HG03095 (cell line): Measurements from ENCODE around the gene PANK1.
"Not testable (repeated sequence)": the region's sequence is repeated elsewhere in the genome, so short reads cannot be mapped to it uniquely, and the experiment has no call there.

Experiments used
- ATAC-seq: cut with Tn5 transposase; IDR thresholded peaks from one replicate; pipeline ENCODE4 v1.9.1; 2021; ENCODE audit warnings: moderate library complexity; ENCODE audit not compliant: unreplicated experiment

Gene PANK1

DNA sequence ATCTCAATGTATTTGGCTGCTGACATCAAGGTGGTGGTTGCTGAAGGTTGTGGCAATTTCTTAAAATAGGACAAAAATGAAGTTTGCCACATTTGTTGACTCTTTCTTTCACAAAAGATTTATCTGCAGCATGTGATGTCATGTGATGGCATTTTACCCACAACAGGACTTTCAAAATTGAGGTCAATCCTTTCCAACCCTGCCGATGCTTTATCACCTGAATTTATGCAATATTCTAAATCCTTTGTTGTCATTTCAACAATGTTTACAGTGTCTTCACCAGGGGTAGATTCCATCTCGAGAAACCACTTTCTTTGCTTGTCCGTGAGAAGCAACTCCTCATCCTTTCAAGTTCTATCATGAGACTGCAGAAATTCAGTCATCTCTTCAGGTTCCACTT lies 69.0 kb downstream of the PANK1 start:
- ATAC-seq: no peak

DNA sequence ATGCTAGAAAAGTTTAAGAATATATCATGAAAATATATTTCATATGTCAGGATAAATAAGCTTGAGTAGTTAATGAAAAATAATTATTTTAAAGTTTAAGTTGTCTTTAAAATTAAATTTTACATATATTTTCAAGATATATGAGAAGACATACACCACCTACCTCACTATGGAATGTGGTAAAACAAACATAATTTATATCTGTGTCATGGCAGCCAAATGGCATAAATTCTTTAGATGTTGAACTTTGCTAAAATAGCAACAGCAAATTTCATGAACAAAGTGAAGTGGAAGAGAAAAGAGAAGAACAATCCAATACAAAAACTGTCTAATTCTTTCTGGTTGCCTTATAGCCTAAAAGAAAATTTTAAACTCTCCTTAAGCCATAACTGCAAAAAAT lies 70.0 kb downstream of the PANK1 start:
- ATAC-seq: no peak

DNA sequence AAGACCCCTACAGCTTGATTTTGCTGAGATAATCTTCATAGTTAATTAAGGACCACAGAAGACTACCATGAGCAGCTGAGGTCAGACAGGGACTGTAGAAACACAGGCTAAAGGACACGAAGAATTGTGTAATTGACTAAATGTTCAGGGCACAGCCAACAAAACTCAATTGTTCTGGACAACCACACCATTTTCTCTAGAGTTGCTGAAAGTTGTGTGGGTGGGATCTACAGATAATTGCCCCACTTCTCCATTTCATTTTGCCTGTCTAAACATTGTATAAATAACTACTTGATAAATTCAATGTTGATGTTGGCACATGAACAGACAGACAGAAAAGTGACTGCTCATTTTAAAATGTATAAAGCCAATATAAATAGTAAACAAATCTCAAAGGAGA lies 70.7 kb downstream of the PANK1 start:
- no peak for ATAC-seq

DNA sequence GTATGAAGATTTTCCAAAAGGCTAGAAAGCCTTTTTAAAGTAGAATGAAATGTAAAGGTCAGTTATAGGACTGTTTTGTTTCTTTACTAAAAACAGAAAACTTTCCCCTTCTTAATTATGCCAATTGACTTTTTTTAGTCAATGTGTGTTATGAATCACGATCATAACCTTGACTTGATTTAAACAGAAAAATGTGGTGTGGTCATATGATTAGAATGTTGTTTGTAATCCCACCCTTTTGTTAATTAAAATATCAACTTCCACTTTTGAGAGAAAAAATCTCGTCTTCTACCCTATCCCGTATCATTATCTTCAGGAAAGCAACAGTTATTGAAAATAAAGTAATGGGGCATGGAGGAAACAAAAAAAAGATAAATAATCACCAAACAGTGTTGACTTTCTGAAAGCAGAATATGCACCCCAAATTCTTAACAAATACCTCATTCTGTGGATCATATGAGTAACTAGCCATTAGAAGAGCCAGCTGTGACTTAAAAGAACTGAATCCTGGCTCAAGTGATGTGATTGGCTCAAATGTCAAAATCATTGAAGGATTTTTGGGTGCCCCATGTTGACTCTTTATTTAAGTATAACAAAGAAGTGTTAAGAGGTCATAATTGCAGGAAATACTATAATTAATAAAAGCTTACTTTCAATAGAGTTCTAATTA lies 77.3 kb downstream of the PANK1 start:
- ATAC-seq: no peak

DNA sequence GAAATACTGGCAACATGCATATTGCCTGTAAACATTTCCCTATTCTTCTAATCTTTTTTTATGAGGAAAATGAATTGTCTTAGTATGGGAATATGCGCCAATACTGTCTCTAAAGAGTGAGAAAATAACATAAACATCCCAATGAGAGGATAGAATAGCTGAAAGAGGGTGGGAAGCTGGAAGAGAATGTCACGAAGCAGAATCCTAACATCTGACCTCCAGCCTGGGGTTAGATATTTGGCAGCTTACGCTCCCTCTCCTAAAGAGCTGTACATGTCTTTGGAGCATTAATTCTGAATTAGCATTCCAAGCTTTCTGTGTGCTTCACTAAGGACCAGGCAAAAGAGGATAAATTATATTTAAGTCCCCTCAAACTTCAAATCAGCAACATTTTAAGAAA lies 78.0 kb downstream of the PANK1 start:
- no peak for ATAC-seq

DNA sequence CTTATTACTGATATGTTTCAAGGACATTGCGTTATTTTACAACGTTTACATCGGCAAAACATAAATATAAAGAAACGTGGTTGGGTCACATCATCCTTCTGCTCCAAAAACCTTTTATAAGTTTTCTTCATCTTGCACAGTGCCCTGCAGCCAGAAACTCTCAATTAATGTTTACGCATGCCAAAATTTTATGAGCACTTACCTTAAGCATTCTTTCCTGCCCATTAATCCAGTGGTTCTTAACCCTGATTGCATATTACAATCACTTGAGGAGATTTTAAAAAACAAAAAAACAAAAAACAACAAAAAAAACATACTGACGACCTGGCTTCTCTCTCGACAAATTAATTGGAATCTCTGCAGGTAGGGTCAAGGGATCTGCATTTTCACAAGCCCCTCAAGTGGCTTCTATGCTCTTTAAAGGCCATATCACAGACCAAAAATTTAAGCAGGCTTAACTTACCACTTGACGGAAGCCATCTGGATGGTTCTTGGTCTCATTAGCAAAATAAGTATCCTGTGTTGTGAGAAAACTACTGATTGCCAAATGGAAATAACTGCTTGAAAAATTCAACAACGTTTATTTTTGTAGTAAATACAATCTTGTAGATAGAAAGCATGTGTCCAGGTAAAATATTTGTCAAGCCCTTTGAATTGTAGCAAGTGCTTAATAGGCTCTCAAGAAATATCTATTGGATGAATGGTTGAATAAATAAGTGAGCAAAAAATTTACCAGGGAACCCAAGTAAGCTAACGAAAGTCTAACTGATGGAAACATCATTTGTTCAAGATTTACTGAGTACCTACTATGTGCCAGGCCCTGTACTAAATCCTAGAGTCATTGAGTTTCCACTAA lies 78.7 kb downstream of the PANK1 start:
- no peak for ATAC-seq

DNA sequence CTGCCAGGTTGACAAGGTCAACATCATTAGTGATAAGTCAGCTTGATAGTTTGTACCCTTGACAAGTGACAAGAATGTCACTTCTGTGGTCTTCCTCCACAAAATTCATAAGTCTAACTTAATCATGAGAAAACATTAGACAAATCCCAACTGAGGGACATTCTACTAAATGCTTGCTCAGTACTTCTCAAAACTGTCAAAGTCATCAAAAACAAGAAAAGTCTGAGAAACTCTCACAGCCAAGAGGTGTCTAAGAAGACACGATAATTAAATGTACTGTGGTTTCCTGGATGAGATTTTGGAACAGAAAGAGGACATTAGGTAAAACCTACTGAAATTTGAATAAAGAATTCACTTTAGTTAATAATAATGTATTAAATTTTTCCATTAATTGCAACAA lies 79.9 kb downstream of the PANK1 start:
- no peak for ATAC-seq

DNA sequence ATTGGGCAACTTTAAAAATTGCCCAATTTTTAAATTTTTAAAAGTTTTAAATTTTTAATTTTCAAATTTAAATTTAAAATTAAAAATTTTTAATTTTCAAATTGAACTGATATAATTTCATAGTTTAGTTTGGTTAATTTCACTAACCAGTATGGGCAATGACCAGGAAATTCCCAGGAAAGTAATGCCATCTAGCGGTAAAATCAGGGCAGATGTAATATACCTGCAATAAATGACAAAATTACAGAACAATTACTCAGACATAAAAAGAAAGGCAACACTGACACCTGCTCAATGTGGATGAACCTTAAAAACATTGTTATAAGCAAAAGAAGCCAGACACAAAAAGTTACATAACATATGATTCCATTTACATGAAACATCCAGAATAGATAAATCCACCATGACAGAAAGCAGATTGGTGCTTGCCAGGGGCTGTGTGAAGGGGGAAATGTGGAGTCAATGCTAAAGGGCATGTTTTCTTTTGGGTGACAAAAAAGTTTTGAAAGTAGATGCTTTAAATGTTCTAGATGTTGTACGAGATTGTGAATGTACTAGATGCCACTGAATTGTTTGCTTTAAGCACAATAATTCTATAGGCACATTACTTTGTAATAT lies 81.1 kb downstream of the PANK1 start:
- no peak for ATAC-seq

DNA sequence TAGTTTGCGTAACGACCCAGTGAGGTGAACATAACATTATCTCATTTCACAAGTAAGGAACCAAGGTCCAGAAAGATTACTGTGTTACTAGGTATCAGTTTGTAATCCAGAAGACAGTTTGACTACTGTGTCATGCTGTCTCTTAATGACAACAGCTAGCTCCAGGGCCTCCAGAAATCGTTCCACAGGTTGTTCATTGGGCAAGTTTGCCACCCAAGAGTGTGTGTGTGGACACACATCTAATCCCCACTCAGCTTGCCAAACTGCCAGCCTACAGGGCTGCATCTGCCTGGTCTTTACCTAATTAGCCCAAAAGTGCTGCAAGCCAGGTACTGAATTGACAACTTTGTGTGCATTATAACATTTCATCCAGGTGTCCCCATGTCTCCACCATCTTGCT lies 81.7 kb downstream of the PANK1 start:
- no peak for ATAC-seq

DNA sequence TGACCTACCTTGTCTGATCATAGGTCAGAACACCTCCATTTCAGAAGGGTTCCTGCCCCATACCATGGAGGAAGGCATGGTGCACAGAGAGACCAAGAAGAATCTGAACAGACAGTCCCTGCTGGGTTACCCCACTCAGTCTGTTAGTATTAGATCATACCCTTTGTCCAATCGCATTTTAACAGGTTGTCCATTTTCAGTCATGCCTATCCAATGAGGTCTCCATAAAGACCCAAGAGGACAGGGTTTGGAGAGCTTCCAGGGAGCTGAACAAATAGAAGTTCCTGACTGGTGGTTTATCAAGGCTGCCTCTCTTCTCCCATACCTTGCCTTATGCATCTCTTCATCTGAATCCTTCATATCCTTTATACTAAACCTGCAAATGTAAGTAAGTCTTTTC lies 88.4 kb downstream of the PANK1 start:
- no peak for ATAC-seq

DNA sequence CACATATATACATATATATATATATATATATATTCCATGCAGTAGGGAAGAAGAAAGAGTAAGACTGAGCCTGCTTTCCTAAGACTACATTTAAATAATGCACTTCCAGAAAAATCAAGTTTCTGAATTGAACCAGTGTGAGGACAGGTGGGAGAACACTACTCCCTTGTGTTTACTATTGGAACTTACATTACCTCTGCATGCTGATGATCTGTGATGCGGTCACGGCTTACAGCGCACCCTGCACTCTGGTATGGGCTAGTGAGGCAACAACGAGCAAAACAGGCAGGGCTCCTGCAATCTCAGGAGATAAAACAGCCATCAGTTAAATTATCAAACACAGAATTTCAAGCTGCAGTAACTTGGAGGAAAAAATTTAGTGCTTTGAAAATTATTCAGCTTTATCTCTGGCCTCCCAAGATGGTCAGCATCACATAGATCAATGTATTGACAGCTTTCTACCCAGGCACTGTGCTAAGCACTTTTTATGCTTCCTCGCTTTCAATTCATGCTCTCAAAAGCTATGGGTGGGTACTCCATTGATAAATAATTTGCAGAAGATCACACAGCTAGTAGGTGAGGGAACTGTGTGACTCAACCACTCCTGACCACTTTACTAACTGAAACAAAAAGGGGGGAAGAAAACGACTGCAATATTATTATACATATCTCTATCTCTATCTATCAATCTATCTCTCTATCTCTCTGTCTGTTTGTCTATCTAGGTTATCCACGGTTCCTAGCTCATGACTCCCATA lies 89.2 kb downstream of the PANK1 start:
- ATAC-seq: no peak

DNA sequence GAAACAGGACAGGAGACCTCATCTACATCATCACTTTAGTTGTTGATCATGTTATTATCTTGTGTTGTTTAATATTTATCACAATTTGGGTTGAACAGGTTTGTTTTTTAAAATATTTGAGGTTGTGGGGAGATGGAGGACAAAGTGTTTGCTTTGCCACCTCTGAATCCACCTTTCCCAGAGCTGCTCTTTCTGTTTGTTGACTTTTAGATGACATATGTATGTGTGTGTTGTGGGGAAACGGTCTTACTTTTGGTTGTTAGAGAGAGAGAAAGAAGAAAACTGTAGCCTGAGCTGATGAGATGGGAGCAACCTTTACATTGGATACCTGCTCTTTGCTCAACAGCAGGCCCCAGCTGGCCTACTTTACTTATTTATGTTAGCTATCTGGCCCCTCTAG lies 90.6 kb downstream of the PANK1 start:
- ATAC-seq: no peak

DNA sequence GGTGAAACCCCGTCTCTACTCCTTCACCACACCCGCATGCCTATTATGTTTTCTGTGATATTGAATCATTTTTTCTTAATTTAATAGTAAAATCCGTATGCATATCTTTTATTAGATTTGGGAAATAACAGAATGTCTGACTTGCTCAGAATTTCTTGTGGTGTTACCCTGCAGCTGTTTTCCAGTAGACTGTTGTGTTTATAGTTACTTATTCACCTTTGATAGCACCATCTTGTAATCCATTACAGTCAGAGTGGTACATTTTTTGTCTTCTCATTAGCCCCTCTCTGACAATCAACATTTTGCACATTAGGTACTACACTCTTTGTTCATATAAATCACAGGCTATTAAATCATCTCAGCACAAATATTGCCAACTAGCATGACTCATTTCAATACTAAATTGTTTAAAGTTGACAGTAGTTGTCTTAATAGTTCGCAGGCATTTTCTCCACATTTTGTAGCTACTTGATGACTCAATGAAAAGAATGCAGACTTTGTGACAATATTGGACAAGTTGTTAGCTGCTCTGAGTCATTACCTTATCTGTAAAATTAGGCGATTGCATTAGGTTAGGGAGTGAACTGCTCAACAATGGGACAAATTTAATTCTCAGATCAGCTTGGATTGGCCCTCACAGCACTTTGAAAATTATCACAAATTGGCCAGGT lies 91.8 kb downstream of the PANK1 start:
- ATAC-seq: no peak

DNA sequence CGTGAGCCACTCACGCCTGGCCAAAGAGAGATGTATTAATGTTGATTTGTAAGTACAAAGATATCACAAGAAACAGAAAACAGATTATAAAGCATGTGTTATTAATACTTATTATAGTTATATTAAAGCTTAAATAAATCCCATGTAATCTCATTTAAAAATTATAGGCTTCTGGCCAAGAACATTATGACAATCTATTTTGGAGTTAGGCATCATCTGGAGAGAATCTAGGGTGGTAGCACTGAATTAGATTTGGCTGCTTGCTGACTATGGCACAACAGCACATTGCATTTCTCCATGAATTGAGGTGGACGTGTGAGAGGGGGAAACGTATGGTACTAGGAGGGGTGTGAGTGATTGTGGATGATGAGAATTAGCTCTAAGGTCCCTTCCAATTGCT lies 92.8 kb downstream of the PANK1 start:
- no peak for ATAC-seq

DNA sequence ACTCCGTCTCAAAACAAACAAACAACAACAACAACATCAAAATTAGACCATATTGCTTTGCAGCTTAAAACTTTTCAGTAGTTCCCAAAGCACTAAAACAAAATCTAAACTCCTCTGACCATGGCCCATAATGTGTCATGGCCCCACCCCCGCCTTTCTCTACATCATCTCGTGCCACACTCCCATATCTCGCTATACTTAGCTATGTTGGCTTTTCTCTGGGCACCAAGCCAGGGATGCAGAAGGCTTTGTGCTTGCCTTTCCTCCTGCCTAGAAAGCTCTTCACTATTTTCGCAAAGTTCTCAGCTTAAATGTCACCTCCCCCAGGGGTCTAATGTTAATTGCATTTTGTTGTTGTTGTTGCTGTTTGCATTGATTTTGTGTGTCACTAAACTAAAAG lies 94.5 kb downstream of the PANK1 start:
- no peak for ATAC-seq

DNA sequence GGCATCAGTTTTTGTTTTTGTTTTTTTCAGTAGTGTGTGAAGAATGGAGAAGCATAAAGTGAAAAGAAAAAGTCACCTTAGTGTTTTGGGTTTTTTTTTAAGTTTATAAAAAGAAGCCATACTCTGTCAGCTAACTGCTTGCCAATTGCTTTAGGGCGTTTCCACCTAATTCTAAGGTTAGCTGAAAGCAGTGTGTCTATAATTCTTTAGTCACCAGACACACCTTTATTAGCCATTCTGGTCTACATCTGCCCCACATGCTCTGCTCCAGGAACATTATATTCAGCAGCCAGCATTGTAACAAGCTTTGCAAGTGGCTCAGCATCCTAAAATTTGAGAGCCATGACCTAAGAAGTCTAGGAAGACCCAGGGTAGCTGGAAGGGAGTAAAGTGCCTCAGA lies 95.5 kb downstream of the PANK1 start:
- ATAC-seq: no peak

DNA sequence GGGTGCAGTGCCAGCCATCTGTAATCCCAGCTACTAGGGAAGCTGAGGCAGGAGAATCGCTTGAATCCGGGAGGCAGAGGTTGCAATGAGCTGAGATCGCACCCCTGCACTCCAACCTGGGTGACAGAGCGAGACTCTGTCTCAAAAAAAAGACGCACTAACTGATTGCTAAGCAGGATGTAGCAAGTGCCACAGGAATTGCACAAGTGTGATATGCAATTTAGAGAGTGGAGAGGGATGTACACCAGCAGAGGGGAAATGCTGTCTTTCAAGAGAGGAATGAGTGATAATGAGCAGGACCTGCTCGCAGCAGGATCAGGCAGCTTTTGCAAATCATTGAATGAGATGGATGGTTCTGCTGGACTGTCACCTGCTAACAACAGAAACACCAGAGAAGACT lies 96.4 kb downstream of the PANK1 start:
- no peak for ATAC-seq

DNA sequence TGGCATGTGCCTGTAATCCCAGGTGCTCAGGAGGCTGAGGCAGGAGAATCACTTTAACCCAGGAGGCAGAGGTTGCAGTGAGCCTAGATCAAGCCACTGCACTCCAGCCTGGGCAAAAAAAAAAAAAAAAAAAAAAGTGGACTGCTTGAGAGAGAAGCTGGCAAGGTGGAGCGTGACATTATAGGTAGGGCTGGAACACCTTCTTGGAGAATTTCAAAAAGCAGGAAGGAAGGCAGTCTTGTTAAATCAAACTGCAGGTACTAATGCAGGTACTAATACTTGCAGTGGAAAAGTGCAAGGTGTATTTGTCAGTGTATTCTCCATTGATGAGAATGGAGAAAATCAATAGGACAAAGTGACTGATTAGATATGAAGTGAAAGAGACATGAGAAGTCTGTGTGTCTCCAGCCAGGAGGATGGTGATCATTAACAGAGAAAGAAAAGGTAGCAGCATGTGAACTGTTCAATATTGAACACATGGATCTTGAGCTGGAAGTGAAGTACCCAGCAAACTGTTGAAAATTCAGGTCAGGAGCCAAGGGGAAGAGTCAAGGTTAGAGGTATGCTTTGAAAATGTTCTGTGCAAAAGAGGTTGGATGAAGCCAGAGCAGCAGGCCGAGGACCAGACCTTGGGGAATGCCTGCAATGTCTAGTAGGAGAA lies 97.1 kb downstream of the PANK1 start:
- ATAC-seq: no peak

DNA sequence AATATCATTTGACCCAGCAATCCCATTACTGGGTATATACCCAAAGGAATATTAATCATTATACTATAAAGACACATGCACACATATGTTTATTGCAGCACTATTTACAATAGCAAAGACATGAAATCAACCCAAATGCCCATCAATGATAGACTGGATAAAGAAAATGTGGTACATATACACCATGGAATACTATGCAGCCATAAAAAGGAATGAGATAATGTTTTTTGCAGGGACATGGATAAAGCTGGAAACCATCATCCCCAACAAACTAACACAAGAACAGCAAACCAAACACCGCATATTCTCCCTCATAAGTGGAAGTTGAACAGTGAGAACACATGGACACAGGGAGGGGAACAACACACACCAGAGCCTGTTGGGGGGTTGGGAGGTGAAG lies 98.4 kb downstream of the PANK1 start:
- ATAC-seq: not testable (repeated sequence)

DNA sequence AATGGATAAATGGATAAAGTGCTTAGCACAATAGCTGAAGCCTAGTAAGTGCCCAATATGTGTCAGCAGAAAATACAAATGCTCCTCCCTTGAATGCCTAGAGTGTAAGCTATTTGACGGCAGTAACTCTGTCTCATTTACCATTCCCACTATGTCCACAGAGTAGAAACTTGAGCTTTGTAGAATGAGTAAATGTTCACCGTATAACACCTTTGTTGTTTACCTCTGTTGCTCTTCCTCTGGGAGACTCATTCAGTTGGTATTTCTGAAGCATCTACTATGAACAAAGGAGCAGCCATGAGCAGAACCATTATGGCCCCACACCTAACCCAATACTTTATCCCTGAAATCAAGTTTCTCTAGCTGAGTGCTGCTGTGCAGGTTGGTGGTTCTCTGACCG lies 101.2 kb downstream of the PANK1 start:
- ATAC-seq: no peak
